ENCODE results near the gene STYXL1. TPM values are rescaled to one million over a fixed set of nuclear protein-coding genes. Genes with fewer than 3 reads are reported as not detected.

The STYXL1 gene
- total RNA-seq, 2 donors from 2014 or later, result 29.8 to 94.5 TPM

- Histone ChIP-seq H3K27ac (no peak overlapping the region), H3K4me1 (replicated peaks) (no peaks in the 10 kb centered on the region), H3K27me3 (replicated peaks; ENCODE audit: insufficient read depth) (no peaks in the 10 kb centered on the region), H3K36me3 (peaks cover 0 to 3% of the 10 kb centered on the region in 2 donors), H3K4me3 (no peak overlapping the region), H3K9me3 (no peaks in the 10 kb centered on the region)
- WGBS, result 94% methylated on average over 3 of the region's 3 CpGs
- DNase-seq (ENCODE audit: low spot score), result no peak
- intact Hi-C loops (cut with DNase I), result no loop called here
- TF ChIP-seq POLR2AphosphoS5 (IDR thresholded peaks at IDR 0.05) (no peak), CTCF (IDR thresholded peaks at IDR 0.05) (no peak), POLR2A (IDR thresholded peaks at IDR 0.05) (no peak)
These were observed 45.0 kb downstream of the STYXL1 start for GRCh38 chr7:76002822-76003221.

GRCh38 chr7:76002139-76002538, 45.7 kb downstream of the STYXL1 start:
- no peak overlapping the region for H3K27ac ChIP-seq
- H3K4me1 ChIP-seq (replicated peaks), result no peaks in the 10 kb centered on the region
- peaks cover 0 to 3% of the 10 kb centered on the region in 2 donors for H3K36me3 ChIP-seq
- H3K9me3 ChIP-seq, result no peaks in the 10 kb centered on the region
- H3K27me3 ChIP-seq (replicated peaks; ENCODE audit: insufficient read depth), result no peaks in the 10 kb centered on the region
- DNase-seq (ENCODE audit: low spot score), result no peak
- TF ChIP-seq POLR2A (IDR thresholded peaks at IDR 0.05) (no peak), CTCF (IDR thresholded peaks at IDR 0.05) (no peak), POLR2AphosphoS5 (IDR thresholded peaks at IDR 0.05) (no peak)
- 96% methylated on average over 6 of the region's 6 CpGs for WGBS
- intact Hi-C loops (cut with DNase I), result no loop called here
- H3K4me3 ChIP-seq, result no peak overlapping the region

GRCh38 chr7:76000566-76000965, 47.2 kb downstream of the STYXL1 start:
- Histone ChIP-seq H3K36me3 (peaks cover 0 to 3% of the 10 kb centered on the region in 2 donors), H3K4me1 (replicated peaks) (no peaks in the 10 kb centered on the region), H3K4me3 (no peak overlapping the region), H3K27me3 (replicated peaks; ENCODE audit: insufficient read depth) (no peaks in the 10 kb centered on the region), H3K27ac (no peak overlapping the region), H3K9me3 (no peaks in the 10 kb centered on the region)
- intact Hi-C loops (cut with DNase I), result no loop called here
- 87% methylated on average over 8 of the region's 11 CpGs for WGBS
- TF ChIP-seq CTCF (IDR thresholded peaks at IDR 0.05) (no peak), POLR2A (IDR thresholded peaks at IDR 0.05) (no peak), POLR2AphosphoS5 (IDR thresholded peaks at IDR 0.05) (no peak)
- no peak for DNase-seq (ENCODE audit: low spot score)

GRCh38 chr7:75998038-75998437, 49.8 kb downstream of the STYXL1 start:
- Histone ChIP-seq H3K9me3 (no peaks in the 10 kb centered on the region), H3K27me3 (replicated peaks; ENCODE audit: insufficient read depth) (no peaks in the 10 kb centered on the region), H3K36me3 (peaks cover 0 to 3% of the 10 kb centered on the region in 2 donors), H3K27ac (no peak overlapping the region), H3K4me1 (replicated peaks) (peaks cover 5% of the 10 kb centered on the region), H3K4me3 (no peak overlapping the region)
- intact Hi-C loops (cut with DNase I), result loop anchor here (10.0 kb wide), 1 partner anchor 83 kb away; the partner anchor contains the start of gene POR
- no peak for TF ChIP-seq POLR2A (IDR thresholded peaks at IDR 0.05)
- no peak for TF ChIP-seq POLR2AphosphoS5 (IDR thresholded peaks at IDR 0.05)
- TF ChIP-seq CTCF (IDR thresholded peaks at IDR 0.05), result no peak
- DNase-seq (ENCODE audit: low spot score), result no peak
- WGBS, result 100% methylated on average over 1 of the region's 1 CpG

- Histone ChIP-seq H3K4me1 (replicated peaks) (peaks cover 5% of the 10 kb centered on the region), H3K27ac (no peak overlapping the region), H3K27me3 (replicated peaks; ENCODE audit: insufficient read depth) (no peaks in the 10 kb centered on the region), H3K4me3 (no peak overlapping the region), H3K36me3 (no peaks in the 10 kb centered on the region), H3K9me3 (no peaks in the 10 kb centered on the region)
- DNase-seq (ENCODE audit: low spot score), result no peak
- TF ChIP-seq POLR2AphosphoS5 (IDR thresholded peaks at IDR 0.05) (no peak), CTCF (IDR thresholded peaks at IDR 0.05) (no peak), POLR2A (IDR thresholded peaks at IDR 0.05) (no peak)
- intact Hi-C loops (cut with DNase I), result loop anchor here (10.0 kb wide), 1 partner anchor 82 kb away; the partner anchor contains the start of gene POR
- 57% methylated on average over 4 of the region's 4 CpGs for WGBS
These were observed 51.3 kb downstream of the STYXL1 start for GRCh38 chr7:75996476-75996875.

Measured in prostate gland (tissue), 2 donors.